Calu3 (cell line): ENCODE measurements around the gene GHDC. TPM values are rescaled to one million over a fixed set of nuclear protein-coding genes. Genes with fewer than 3 reads are reported as not detected.
A peak's percentile ranks its signal among the peaks of the same experiment; 100 is the strongest.
"Not testable (repeated sequence)": the region's sequence is repeated elsewhere in the genome, so short reads cannot be mapped to it uniquely, and the experiment has no call there.

Source experiments
- BruUV-seq: library from RNA; stranded (reverse); fragments of 400-500 nt; replicated peaks from 2 replicates; lab custom pipeline; 2021; lab: Mats Ljungman, UMichigan
- CTCF ChIA-PET: fragments of 300-600 bp; sonication (Branson Sonifier 250); formaldehyde crosslinking; loops from one replicate; lab custom pipeline; 2022; ENCODE audit warnings: antibody characterized with exemption; lab: Charles Lee
- DNase-seq: peaks from one replicate; pipeline ENCODE4 v3.0.0; 2022
- H3K27ac Mint-ChIP-seq: one replicate; pipeline ENCODE4 v1.8.0; 2022; ENCODE audit warnings: mixed read lengths; ENCODE audit not compliant: unreplicated experiment
- H3K27me3 Mint-ChIP-seq: one replicate; pipeline ENCODE4 v1.8.0; 2022; ENCODE audit warnings: mixed read lengths; ENCODE audit not compliant: unreplicated experiment
- H3K36me3 Mint-ChIP-seq: one replicate; pipeline ENCODE4 v1.8.0; 2022; ENCODE audit warnings: mild to moderate bottlenecking, moderate library complexity, mixed read lengths; ENCODE audit not compliant: insufficient read depth, unreplicated experiment
- H3K4me1 Mint-ChIP-seq: one replicate; pipeline ENCODE4 v1.8.0; 2022; ENCODE audit warnings: mild to moderate bottlenecking, low read depth, mixed read lengths; ENCODE audit not compliant: unreplicated experiment
- H3K4me3 Mint-ChIP-seq: one replicate; pipeline ENCODE4 v1.8.0; 2022; ENCODE audit warnings: mild to moderate bottlenecking, low read depth, moderate library complexity, mixed read lengths; ENCODE audit not compliant: unreplicated experiment
- H3K9me3 Mint-ChIP-seq: one replicate; pipeline ENCODE4 v1.8.0; 2022; ENCODE audit warnings: low read depth, mixed read lengths; ENCODE audit not compliant: unreplicated experiment
- CTCF ChIP-seq: fragments of 200-600 bp; IDR thresholded peaks from one replicate; pipeline ENCODE4 v1.8.0; 2022; ENCODE audit warnings: antibody characterized with exemption; ENCODE audit not compliant: unreplicated experiment
- intact Hi-C: fragments of 100-400 bp; cut with micrococcal nuclease; formaldehyde crosslinking; loops from one replicate; pipeline ENCODE4 v1.10.0; 2022; ENCODE audit not compliant: unreplicated experiment
- total RNA-seq: library from RNA; stranded (reverse); gene quantifications from 2 replicates; pipeline ENCODE4 v1.2.3, GENCODE V29; 2022

Gene GHDC
- total RNA-seq, 1 experiment from 2014 or later = 37.4 TPM

- Mint-ChIP-seq H3K9me3 (no peaks in the 10 kb centered on the region), H3K27ac (no peak overlapping the region), H3K4me3 (no peak overlapping the region), H3K27me3 (no peaks in the 10 kb centered on the region), H3K4me1 (peaks cover 13% of the 10 kb centered on the region), H3K36me3 (peaks cover 27% of the 10 kb centered on the region)
- no peak for TF ChIP-seq CTCF
- CTCF ChIA-PET = interaction anchor here (0.6 kb wide), 1 partner anchor 298 kb away, joined by 4 read pairs; no protein-coding TSS in a partner anchor
- DNase-seq = no peak
- BruUV-seq = no TSS peak
- intact Hi-C loops = no loop called here
Observed at GRCh38 chr17:42190491-42191274, 3.6 kb downstream of the GHDC start.

- CTCF ChIA-PET = interaction anchor here (1.0 kb wide), 1 partner anchor 10 kb away, joined by 3 read pairs; no protein-coding TSS in a partner anchor
- Mint-ChIP-seq H3K9me3 (no peaks in the 10 kb centered on the region), H3K27me3 (no peaks in the 10 kb centered on the region), H3K27ac (no peak overlapping the region), H3K4me3 (no peak overlapping the region), H3K4me1 (peaks cover 20% of the 10 kb centered on the region), H3K36me3 (peaks cover 27% of the 10 kb centered on the region)
- intact Hi-C loops = no loop called here
- no peak for TF ChIP-seq CTCF
- DNase-seq = no peak
- BruUV-seq = no TSS peak
Observed at GRCh38 chr17:42189651-42189965, 4.7 kb downstream of the GHDC start.

DNA sequence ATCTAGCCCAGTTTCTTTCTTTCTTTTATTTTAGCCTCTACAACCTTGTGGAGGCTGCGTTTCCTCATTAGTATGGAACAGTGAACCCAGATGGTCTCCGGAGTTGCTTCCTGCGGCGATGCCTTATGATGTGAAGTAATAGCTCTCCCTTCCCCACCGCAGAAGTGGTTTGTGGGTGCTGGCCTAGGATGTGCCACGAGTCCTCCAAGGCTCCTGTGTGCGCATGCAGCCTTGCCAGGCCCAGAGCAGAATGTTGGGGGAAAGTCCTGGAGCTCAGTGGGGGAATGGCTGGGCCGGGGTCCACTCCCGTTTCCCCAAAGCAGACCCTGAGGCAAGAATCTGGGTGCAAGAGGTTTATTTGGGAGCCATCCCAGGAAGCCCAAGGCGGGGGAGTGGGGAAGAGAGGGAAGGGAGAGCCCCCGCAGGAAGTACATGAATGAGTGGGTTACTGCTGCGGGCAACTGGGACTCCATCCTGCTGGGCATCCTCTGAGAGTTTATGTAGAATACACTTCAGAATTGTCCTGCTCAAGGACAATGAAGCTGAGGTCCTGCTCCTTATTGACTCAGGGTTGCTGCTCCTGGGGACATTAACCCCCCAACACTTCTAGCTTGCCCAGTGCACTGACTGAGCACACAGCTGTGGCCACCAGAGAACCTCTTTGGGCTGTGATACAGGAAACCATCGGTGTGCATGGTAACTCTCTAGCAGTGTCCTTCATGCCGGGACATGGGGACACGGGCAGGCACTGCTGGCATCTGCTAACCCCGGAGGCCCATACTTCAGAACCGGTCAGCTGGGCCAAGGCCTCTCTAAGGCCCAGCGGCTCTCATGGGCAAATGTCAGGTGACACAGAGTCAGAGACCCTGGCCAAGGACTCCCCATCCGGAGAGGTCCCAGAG lies 5.3 kb downstream of the GHDC start:
- H3K27ac Mint-ChIP-seq = no peak overlapping the region
- no peak for TF ChIP-seq CTCF
- H3K4me3 Mint-ChIP-seq = no peak overlapping the region
- peaks cover 24% of the 10 kb centered on the region for H3K4me1 Mint-ChIP-seq
- intact Hi-C loops = no loop called here
- CTCF ChIA-PET = interaction anchor here (0.6 to 1.0 kb wide), 3 partner anchors 9 to 337 kb away, joined by 3 read pairs; no protein-coding TSS in a partner anchor
- H3K27me3 Mint-ChIP-seq = no peaks in the 10 kb centered on the region
- no peak for DNase-seq
- H3K9me3 Mint-ChIP-seq = no peaks in the 10 kb centered on the region
- TSS peak; percentile 69 for BruUV-seq
- peaks cover 21% of the 10 kb centered on the region for H3K36me3 Mint-ChIP-seq

DNA sequence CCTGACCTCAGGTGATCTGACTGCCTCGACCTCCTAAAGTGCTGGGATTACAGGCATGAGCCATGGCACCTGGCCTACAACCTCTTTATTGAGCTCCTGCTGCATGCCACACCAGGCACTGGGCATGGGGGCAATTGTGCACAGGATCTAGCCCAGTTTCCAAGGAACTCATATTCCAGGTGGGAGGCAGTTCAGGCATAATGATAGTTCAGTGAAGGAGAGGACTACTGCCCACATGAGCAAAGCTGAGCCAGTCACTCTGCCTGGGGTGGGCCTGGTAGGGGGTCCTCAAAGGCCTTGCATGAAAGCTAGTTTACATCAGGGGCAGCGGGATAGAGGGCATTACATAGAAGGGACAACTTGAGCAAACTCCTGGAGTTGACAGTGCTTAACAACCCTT lies 6.5 kb downstream of the GHDC start:
- Mint-ChIP-seq H3K9me3 (no peaks in the 10 kb centered on the region), H3K4me1 (peaks cover 25% of the 10 kb centered on the region), H3K4me3 (no peak overlapping the region), H3K27me3 (no peaks in the 10 kb centered on the region), H3K27ac (no peak overlapping the region), H3K36me3 (peaks cover 14% of the 10 kb centered on the region)
- no peak for DNase-seq
- TF ChIP-seq CTCF = no peak
- CTCF ChIA-PET = interaction anchor here (0.5 to 1.4 kb wide), 3 partner anchors 12 to 34 kb away, joined by 3 to 4 read pairs (median 3); no protein-coding TSS in a partner anchor
- no TSS peak for BruUV-seq
- intact Hi-C loops = no loop called here

- Mint-ChIP-seq H3K27me3 (peaks cover 11% of the 10 kb centered on the region), H3K4me1 (peaks cover 29% of the 10 kb centered on the region)
- H3K9me3 Mint-ChIP-seq, DNase-seq, BruUV-seq, H3K27ac Mint-ChIP-seq, H3K4me3 Mint-ChIP-seq, intact Hi-C loops, H3K36me3 Mint-ChIP-seq: not testable (repeated sequence)
- CTCF ChIA-PET = interaction anchor here (0.5 kb wide), 1 partner anchor 62 kb away, joined by 3 read pairs; no protein-coding TSS in a partner anchor
Observed at GRCh38 chr17:42186191-42186590, 8.1 kb downstream of the GHDC start.
